ENCODE data around the gene NFU1. TPM values are rescaled to one million over a fixed set of nuclear protein-coding genes. Genes with fewer than 3 reads are reported as not detected.

The NFU1 gene
- total RNA-seq, 1 donor from 2014 or later, result 25.4 TPM

- DNase-seq (ENCODE audit: low read depth), result no peak
- TF ChIP-seq CTCF (IDR thresholded peaks at IDR 0.05; ENCODE audit: insufficient read depth, low read length, poor library complexity, severe bottlenecking), result no peak
- H3K36me3 ChIP-seq (ENCODE audit: control insufficient read depth, insufficient read depth, low read length), result no peaks in the 10 kb centered on the region
- H3K27me3 ChIP-seq (ENCODE audit: control insufficient read depth, insufficient read depth, low read length), result no peaks in the 10 kb centered on the region
- H3K4me3 ChIP-seq (ENCODE audit: low read depth, low read length), result no peak overlapping the region
These were observed 37.5 kb upstream of the NFU1 start for GRCh38 chr2:69474688-69475087.

DNA sequence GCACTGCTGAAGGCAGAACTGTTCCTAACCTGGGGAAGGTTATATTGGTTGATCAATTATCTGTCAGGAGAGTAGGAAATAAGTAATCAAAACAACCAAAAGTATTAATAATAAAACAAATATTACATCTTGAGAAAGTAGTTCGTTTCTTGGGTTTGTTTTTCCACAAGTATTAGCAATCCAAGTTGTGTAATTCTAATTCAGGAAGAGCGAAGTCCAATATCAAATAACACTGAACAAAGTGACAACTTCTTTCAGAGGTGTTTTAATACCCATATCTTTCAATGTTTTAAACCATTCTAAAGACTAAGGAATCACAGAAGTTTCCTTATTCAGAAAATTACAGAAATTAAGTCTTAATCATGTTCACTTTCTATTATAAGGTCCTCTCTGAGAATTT is 34.6 kb upstream of the NFU1 start:
- Histone ChIP-seq H3K36me3 (ENCODE audit: control insufficient read depth, insufficient read depth, low read length) (no peaks in the 10 kb centered on the region), H3K27me3 (ENCODE audit: control insufficient read depth, insufficient read depth, low read length) (no peaks in the 10 kb centered on the region), H3K4me3 (ENCODE audit: low read depth, low read length) (no peak overlapping the region)
- TF ChIP-seq CTCF (IDR thresholded peaks at IDR 0.05; ENCODE audit: insufficient read depth, low read length, poor library complexity, severe bottlenecking), result no peak
- DNase-seq (ENCODE audit: low read depth), result no peak

- Histone ChIP-seq H3K4me3 (ENCODE audit: low read depth, low read length) (no peak overlapping the region), H3K27me3 (ENCODE audit: control insufficient read depth, insufficient read depth, low read length) (no peaks in the 10 kb centered on the region), H3K36me3 (ENCODE audit: control insufficient read depth, insufficient read depth, low read length) (no peaks in the 10 kb centered on the region)
- no peak for TF ChIP-seq CTCF (IDR thresholded peaks at IDR 0.05; ENCODE audit: insufficient read depth, low read length, poor library complexity, severe bottlenecking)
- no peak for DNase-seq (ENCODE audit: low read depth)
These were observed 33.7 kb upstream of the NFU1 start for GRCh38 chr2:69470911-69471310.

- DNase-seq (ENCODE audit: low read depth), result no peak
- no peak for TF ChIP-seq CTCF (IDR thresholded peaks at IDR 0.05; ENCODE audit: insufficient read depth, low read length, poor library complexity, severe bottlenecking)
These were observed 32.5 kb upstream of the NFU1 start for GRCh38 chr2:69469784-69470183.

DNA sequence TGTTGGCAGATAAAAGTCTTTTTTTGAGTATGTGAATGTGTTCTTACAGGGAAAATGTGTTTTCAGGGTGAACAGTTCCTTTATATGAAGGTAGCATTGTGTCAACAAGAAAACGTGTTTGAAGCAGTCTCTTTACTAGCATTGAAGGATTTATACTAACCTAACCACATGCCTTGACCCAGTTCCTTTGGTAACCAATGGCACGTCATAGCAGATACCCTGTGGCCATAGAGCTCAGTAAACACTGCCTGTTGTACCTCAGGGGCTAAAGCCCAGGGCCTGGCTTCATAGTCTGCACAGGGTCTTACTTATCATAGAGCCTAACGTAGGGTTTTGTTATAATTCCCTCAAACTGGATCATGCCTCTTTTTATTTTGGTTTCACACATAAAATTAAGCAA is 32.1 kb upstream of the NFU1 start:
- H3K27me3 ChIP-seq (ENCODE audit: control insufficient read depth, insufficient read depth, low read length), result no peaks in the 10 kb centered on the region
- no peak for TF ChIP-seq CTCF (IDR thresholded peaks at IDR 0.05; ENCODE audit: insufficient read depth, low read length, poor library complexity, severe bottlenecking)
- no peak for DNase-seq (ENCODE audit: low read depth)
- peaks cover 2% of the 10 kb centered on the region for H3K36me3 ChIP-seq (ENCODE audit: control insufficient read depth, insufficient read depth, low read length)
- no peak overlapping the region for H3K4me3 ChIP-seq (ENCODE audit: low read depth, low read length)

More at GRCh38 chr2:69469784-69470183, 32.5 kb upstream of the NFU1 start:
- H3K27me3 ChIP-seq (ENCODE audit: control insufficient read depth, insufficient read depth, low read length), result no peaks in the 10 kb centered on the region
- H3K4me3 ChIP-seq (ENCODE audit: low read depth, low read length), result no peak overlapping the region
- peaks cover 2% of the 10 kb centered on the region for H3K36me3 ChIP-seq (ENCODE audit: control insufficient read depth, insufficient read depth, low read length)

GRCh38 chr2:69466728-69467127 is 29.5 kb upstream of the NFU1 start:
- no peak for DNase-seq (ENCODE audit: low read depth)
- H3K36me3 ChIP-seq (ENCODE audit: control insufficient read depth, insufficient read depth, low read length), result peaks cover 2% of the 10 kb centered on the region
- no peak for TF ChIP-seq CTCF (IDR thresholded peaks at IDR 0.05; ENCODE audit: insufficient read depth, low read length, poor library complexity, severe bottlenecking)

More at GRCh38 chr2:69466728-69467127, 29.5 kb upstream of the NFU1 start:
- no peaks in the 10 kb centered on the region for H3K27me3 ChIP-seq (ENCODE audit: control insufficient read depth, insufficient read depth, low read length)
- H3K4me3 ChIP-seq (ENCODE audit: low read depth, low read length), result no peak overlapping the region
